HL-60/S4 (cell line): ENCODE measurements around the gene TMEM120B.

Experiments used
- in situ Hi-C: fragments of 300-500 bp; cut with MboI; formaldehyde crosslinking; loops from 2 replicates; pipeline ENCODE4 v1.14.3; 2022; ENCODE audit warnings: low sequenced_read_pairs

The TMEM120B gene

GRCh38 chr12:121811434-121812319 is 99.1 kb downstream of the TMEM120B start:
- in situ Hi-C loops, result no loop called here

DNA sequence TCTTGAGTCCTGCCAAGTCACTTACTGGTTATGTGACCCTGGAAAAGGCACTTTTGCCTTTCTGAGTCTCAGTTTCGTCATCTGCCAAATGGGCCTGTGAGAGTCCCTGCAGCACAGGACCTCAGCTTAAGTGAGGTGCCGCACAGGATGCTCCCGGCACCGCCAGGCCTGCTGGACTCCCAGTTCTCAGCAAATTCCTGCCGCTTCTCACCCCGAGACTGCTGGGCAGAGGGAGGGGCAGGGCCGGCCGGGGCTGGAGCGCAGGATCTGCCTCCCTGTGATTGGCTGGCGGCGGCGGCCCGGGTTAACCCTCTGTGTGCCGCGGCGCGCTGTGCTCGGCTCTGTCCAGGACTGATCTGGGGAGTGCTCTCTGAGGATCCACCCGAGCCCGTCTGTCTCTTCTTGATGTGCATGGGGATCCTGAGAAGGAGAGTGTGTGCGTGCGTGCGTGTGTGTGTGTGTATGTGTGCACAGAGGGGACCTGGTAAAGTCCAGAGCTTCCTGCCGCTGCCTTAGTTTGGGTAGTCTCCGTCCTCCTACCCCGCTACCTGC is 99.8 kb downstream of the TMEM120B start:
- in situ Hi-C loops, result no loop called here

GRCh38 chr12:121812921-121813896 is 100.7 kb downstream of the TMEM120B start:
- in situ Hi-C loops, result no loop called here

DNA sequence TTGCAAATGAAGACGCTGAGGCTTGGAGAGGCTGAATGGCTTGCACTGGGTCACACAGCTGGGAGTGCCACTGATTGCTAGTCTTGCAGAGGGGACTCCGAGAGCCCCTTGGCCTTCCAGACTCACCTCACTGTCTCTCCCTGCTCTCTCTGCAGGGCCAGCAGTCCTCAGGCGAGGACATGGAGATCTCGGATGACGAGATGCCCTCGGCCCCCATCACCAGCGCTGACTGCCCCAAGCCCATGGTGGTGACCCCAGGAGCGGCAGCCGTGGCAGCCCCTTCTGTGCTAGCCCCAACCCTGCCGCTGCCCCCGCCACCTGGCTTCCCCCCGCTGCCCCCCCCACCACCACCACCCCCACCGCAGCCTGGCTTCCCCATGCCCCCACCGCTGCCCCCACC is 101.4 kb downstream of the TMEM120B start:
- in situ Hi-C loops, result no loop called here

DNA sequence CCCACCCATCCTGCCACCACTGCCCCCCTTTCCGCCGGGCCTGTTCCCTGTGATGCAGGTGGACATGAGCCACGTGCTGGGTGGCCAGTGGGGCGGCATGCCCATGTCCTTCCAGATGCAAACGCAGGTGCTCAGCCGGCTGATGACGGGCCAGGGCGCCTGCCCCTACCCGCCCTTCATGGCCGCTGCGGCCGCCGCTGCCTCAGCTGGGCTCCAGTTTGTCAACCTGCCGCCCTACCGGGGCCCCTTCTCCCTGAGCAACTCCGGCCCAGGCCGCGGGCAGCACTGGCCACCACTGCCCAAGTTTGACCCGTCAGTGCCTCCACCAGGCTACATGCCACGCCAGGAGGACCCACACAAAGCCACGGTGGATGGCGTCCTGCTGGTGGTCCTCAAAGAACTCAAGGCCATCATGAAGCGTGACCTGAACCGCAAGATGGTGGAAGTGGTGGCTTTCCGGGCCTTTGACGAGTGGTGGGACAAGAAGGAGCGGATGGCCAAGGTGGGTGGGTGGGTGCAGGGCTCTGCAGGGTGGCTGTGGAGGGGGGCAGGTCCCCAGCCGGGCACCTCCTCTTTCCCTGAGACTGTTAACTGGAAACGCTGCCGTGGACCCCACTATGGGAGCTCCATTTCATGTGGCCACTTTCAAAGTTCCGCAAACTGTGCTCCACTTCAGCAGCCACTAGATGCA is 102.0 kb downstream of the TMEM120B start:
- in situ Hi-C loops, result no loop called here

DNA sequence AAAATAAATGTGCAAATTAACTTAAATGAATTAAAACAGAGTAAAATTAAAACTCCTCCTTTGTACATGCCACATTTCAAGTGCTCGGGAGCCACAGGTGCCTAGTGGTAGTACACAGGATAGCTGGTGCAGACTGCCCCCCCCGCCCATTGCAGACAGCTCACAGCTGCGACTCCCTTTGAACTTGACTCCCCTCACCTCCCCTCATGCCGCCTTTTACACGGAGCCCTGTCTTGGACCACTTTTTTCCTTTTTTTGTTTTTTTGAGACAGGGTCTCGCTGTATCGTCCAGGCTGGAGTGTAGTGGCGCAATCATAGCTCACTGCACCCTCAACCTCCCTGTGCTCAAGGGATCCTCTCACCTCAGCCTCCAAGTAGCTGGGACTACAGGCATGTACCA is 102.7 kb downstream of the TMEM120B start:
- in situ Hi-C loops, result no loop called here

DNA sequence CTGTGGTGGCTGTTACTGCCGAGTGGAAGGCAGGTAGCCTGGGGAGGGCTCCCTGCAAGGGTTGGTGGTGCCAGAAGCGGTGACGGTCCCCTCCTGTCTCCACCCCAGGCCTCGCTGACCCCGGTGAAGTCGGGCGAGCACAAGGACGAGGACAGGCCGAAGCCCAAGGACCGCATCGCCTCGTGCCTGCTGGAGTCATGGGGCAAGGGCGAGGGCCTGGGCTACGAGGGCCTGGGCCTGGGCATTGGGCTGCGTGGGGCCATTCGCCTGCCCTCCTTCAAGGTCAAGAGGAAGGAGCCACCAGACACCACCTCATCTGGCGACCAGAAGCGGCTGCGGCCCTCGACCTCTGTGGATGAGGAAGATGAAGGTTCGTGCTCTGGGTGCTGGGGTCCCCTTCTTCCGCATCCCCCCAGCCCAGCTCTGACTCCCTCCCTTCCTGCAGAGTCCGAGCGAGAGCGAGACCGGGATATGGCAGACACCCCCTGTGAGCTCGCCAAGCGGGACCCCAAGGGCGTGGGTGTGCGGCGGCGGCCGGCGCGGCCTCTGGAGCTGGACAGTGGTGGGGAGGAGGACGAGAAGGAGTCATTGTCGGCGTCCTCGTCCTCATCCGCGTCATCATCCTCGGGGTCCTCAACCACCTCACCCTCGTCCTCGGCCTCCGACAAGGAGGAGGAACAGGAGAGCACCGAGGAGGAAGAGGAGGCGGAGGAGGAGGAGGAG is 104.5 kb downstream of the TMEM120B start:
- in situ Hi-C loops, result no loop called here

GRCh38 chr12:121817648-121818043 is 105.1 kb downstream of the TMEM120B start:
- in situ Hi-C loops, result no loop called here

DNA sequence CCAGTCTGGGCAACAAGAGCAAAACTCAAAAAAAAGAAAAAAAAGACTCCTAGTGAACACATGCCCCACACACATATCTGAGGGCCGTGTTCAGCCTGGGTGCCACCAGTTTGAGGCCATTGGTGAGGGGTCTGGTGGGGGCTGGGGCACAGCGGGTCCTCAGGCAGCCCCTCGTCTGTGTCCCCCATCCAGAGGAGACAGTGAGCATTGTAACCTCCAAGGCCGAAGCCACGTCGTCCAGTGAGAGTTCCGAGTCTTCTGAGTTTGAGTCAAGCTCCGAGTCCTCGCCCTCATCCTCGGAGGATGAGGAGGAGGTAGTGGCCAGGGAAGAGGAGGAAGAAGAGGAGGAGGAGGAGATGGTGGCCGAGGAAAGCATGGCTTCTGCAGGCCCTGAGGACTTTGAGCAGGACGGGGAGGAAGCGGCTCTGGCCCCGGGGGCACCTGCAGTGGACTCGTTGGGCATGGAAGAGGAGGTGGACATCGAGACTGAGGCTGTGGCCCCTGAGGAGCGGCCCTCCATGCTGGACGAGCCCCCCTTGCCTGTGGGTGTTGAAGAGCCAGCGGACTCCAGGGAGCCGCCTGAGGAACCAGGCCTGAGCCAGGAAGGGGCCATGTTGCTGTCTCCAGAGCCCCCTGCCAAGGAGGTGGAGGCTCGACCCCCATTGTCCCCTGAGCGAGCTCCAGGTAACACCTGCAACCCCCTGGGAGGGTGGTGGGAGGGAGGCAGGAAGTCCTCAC is 106.8 kb downstream of the TMEM120B start:
- in situ Hi-C loops, result no loop called here

- in situ Hi-C loops, result no loop called here
Observed at GRCh38 chr12:121820056-121820455, 107.5 kb downstream of the TMEM120B start.

DNA sequence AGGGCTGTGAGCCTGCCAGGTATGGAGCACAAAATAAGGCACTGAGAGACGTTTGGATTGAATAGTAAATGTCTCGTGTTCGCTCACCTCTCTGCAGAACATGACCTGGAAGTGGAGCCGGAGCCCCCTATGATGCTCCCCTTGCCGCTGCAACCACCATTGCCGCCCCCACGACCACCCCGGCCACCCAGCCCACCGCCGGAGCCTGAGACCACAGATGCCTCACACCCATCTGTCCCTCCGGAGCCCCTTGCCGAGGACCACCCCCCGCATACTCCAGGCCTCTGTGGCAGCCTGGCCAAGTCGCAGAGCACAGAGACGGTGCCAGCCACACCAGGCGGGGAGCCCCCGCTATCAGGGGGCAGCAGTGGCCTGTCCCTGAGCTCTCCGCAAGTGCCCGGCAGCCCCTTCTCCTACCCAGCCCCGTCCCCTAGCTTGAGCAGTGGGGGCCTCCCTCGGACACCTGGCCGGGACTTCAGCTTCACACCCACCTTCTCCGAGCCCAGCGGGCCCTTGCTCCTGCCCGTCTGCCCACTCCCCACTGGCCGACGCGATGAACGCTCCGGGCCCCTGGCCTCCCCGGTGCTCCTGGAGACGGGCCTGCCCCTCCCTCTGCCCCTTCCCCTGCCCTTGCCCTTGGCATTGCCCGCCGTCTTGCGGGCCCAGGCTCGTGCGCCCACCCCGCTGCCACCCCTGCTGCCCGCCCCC is 110.0 kb downstream of the TMEM120B start:
- in situ Hi-C loops, result no loop called here

DNA sequence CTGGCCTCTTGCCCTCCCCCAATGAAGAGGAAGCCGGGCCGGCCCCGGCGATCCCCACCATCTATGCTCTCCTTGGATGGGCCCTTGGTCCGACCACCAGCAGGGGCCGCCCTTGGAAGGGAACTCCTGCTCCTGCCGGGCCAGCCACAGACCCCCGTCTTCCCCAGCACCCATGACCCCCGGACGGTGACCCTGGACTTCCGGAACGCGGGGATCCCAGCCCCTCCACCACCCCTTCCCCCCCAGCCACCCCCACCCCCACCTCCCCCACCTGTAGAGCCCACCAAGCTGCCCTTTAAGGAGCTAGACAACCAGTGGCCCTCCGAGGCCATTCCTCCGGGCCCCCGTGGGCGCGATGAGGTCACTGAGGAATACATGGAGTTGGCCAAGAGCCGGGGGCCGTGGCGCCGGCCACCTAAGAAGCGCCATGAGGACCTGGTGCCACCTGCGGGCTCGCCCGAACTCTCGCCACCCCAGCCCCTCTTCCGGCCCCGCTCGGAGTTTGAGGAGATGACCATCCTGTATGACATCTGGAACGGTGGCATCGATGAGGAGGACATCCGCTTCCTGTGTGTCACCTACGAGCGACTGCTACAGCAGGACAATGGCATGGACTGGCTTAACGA is 110.7 kb downstream of the TMEM120B start:
- in situ Hi-C loops, result no loop called here

GRCh38 chr12:121823727-121824115 is 111.2 kb downstream of the TMEM120B start:
- in situ Hi-C loops, result no loop called here

DNA sequence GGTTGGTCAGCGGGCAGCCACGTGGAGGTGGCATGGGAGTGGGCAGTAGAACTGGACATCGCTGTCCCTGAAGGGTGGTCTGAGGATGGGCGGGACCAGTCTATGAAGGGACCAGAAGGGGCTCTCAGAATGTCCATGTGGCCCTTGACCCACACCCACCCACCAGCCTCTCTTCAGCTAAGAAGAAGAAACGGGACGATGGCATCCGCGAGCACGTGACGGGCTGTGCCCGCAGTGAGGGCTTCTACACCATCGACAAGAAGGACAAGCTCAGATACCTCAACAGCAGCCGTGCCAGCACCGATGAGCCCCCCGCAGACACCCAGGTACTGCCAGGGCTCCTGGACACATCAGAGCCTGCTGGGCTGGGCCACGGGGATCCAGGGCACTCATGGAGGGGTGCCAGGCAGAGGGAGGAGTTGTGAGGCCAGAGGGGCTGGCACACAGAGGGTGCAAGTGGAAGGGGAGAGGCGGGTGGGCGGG is 112.5 kb downstream of the TMEM120B start:
- in situ Hi-C loops, result no loop called here

- in situ Hi-C loops, result no loop called here
Observed at GRCh38 chr12:121826318-121827150, 114.0 kb downstream of the TMEM120B start.

GRCh38 chr12:121827351-121828099 is 115.0 kb downstream of the TMEM120B start:
- in situ Hi-C loops, result no loop called here

- in situ Hi-C loops, result no loop called here
Observed at GRCh38 chr12:121828306-121828705, 115.8 kb downstream of the TMEM120B start.
